Central memory CD8-positive, alpha-beta T cell (primary cell): ENCODE results near the gene SEMG1.

Experiments used
- ATAC-seq: fragments of 150-1000 bp; cut with Tn5 transposase; replicated peaks from 2 replicates; pipeline ENCODE4 v1.10.0; 2022; ENCODE audit warnings: mild to moderate bottlenecking, moderate FRiP score, moderate number of reproducible peaks; ENCODE audit not compliant: poor library complexity, severe bottlenecking; ENCODE audit errors: extremely low read depth
- DNase-seq, 2 donors: peaks; one replicate each; pipeline ENCODE4 v3.0.0; 2021; ENCODE audit warnings: low spot score in 2 of 2
- H3K27ac Mint-ChIP-seq: one replicate; pipeline ENCODE4 v1.8.0; 2022; ENCODE audit warnings: low read depth, mild to moderate bottlenecking, moderate library complexity, mixed read lengths
- H3K27me3 Mint-ChIP-seq: one replicate; pipeline ENCODE4 v1.8.0; 2022; ENCODE audit warnings: mixed read lengths
- H3K36me3 Mint-ChIP-seq: one replicate; pipeline ENCODE4 v1.8.0; 2022; ENCODE audit warnings: mild to moderate bottlenecking, moderate library complexity, mixed read lengths; ENCODE audit not compliant: insufficient read depth
- H3K4me1 Mint-ChIP-seq: one replicate; pipeline ENCODE4 v1.8.0; 2022; ENCODE audit warnings: mixed read lengths
- H3K4me3 Mint-ChIP-seq: one replicate; pipeline ENCODE4 v1.8.0; 2022; ENCODE audit warnings: mild to moderate bottlenecking, moderate library complexity, mixed read lengths
- H3K9me3 Mint-ChIP-seq: one replicate; pipeline ENCODE4 v1.8.0; 2022; ENCODE audit warnings: mixed read lengths

SEMG1 gene

GRCh38 chr20:45235995-45236394, 29.2 kb downstream of the SEMG1 start:
- Mint-ChIP-seq H3K36me3 (no peaks in the 10 kb centered on the region), H3K4me1 (no peaks in the 10 kb centered on the region), H3K27ac (no peak overlapping the region), H3K9me3 (peaks cover 9% of the 10 kb centered on the region), H3K27me3 (peaks cover 86% of the 10 kb centered on the region), H3K4me3 (no peak overlapping the region)
- DNase-seq: no peak
- no peak for ATAC-seq

DNA sequence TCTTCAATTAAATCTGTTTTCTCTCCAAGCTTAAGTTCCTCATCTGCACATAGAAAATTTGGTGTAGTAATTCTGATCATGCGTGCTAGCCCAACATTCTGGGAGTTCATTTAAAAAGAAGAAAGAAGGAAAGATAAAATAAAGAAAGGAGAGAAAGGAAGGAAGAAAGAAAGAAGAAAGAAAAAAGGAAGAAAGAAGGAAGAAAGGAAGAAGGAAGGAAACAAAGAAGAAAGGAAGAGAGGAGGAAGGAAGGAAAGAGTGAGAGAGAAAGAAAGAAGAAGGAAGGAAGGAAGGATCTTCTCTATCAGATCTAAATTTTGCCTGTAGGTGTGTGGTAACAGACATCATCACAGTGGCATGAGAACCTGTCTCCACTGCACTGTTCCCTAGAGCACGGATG, 31.3 kb downstream of the SEMG1 start:
- ATAC-seq: no peak
- Mint-ChIP-seq H3K9me3 (peaks cover 9% of the 10 kb centered on the region), H3K27ac (no peak overlapping the region), H3K4me3 (no peak overlapping the region), H3K4me1 (no peaks in the 10 kb centered on the region), H3K36me3 (no peaks in the 10 kb centered on the region), H3K27me3 (peaks cover 86% of the 10 kb centered on the region)
- no peak for DNase-seq

DNA sequence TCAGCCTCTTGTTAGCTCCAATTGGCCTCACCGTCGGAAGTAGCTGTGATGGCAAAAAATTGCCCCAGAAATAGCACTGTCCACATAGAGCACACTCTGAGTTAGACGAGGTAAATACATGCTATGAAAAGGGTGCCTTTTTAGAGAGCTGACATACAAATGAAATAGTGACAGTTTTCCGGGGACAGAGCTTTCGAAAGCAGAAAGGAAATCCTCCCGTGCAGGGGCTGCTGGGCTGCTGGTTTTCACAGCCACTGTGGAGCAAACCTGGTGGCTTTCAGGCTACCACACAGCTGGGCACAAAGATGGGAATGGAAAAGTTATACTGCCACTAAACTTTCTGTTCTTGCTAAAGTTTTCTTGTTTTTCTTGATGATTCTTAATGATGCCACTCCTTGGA, 39.3 kb downstream of the SEMG1 start:
- Mint-ChIP-seq H3K9me3 (no peaks in the 10 kb centered on the region), H3K4me3 (no peak overlapping the region), H3K27me3 (peaks cover 89% of the 10 kb centered on the region), H3K36me3 (no peaks in the 10 kb centered on the region), H3K4me1 (no peaks in the 10 kb centered on the region), H3K27ac (no peak overlapping the region)
- ATAC-seq (no peak), DNase-seq (no peak)

DNA sequence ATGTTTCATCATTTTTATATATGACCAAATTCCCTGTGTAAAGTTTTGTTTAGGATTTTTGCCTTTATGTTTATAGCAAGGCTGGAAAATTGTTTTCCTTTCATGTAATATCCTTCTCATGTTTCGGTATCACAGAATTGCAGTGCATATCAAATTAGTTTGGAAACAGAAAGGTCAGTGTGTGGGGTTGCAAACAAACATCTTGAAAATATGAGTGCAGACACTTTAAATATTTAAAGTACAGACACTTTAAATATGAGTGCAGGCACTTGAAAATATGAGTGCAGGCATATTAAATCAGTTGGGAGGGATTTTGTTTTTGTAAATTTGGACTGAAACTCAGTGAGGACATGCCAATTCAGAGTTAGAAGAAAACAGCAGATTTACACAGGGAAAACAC, 41.0 kb downstream of the SEMG1 start:
- Mint-ChIP-seq H3K27ac (no peak overlapping the region), H3K4me1 (no peaks in the 10 kb centered on the region), H3K4me3 (no peak overlapping the region), H3K9me3 (no peaks in the 10 kb centered on the region), H3K27me3 (peaks cover 89% of the 10 kb centered on the region), H3K36me3 (no peaks in the 10 kb centered on the region)
- ATAC-seq (no peak), DNase-seq (no peak)

GRCh38 chr20:45248609-45249008, 41.8 kb downstream of the SEMG1 start:
- Mint-ChIP-seq H3K9me3 (no peaks in the 10 kb centered on the region), H3K27ac (no peak overlapping the region), H3K4me1 (no peaks in the 10 kb centered on the region), H3K36me3 (no peaks in the 10 kb centered on the region), H3K4me3 (no peak overlapping the region), H3K27me3 (peaks cover 93% of the 10 kb centered on the region)
- DNase-seq (no peak), ATAC-seq (no peak)

DNA sequence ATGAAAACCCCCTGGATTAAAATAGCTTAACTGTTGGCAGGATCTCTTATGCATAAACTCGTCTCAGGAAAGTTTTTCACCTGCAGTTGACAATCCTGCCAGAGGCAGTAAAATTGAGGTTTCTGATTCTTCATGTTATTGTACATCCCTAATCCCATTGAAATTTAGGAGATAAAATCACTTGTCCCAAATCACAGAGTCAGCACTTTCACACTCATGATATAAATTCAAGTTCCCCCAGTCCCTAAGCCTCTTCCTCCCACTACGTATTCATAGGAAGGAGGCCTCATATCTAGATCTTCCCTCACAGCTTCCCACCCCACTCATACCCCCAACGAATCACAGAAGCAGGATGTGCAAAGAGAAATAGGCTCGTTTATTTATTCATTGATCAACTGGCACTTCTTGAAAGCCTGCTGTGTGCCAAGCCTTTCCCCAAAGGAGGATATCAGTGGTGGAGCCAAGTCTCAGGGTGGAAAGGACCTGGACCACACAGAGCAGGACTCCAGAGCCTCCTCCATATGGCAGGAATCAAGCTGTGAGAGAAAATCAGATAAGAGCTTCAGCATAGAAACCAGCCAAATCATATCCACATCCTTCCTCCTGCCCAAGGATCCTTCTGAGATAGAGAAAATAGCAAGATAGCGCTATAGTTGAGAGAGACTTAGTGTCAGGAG, 45.2 kb downstream of the SEMG1 start:
- no peaks in the 10 kb centered on the region for H3K36me3 Mint-ChIP-seq
- no peak overlapping the region for H3K4me3 Mint-ChIP-seq
- peaks cover 81% of the 10 kb centered on the region for H3K27me3 Mint-ChIP-seq
- no peaks in the 10 kb centered on the region for H3K9me3 Mint-ChIP-seq
- DNase-seq (no peak), ATAC-seq (no peak)
- H3K4me1 Mint-ChIP-seq: no peaks in the 10 kb centered on the region
- H3K27ac Mint-ChIP-seq: no peak overlapping the region

- H3K27me3 Mint-ChIP-seq: peaks cover 69% of the 10 kb centered on the region
- H3K4me1 Mint-ChIP-seq: no peaks in the 10 kb centered on the region
- DNase-seq (no peak), ATAC-seq (no peak)
- no peak overlapping the region for H3K27ac Mint-ChIP-seq
- H3K9me3 Mint-ChIP-seq: no peaks in the 10 kb centered on the region
- no peak overlapping the region for H3K4me3 Mint-ChIP-seq
- H3K36me3 Mint-ChIP-seq: no peaks in the 10 kb centered on the region
Measured at GRCh38 chr20:45253261-45253660, 46.4 kb downstream of the SEMG1 start.

DNA sequence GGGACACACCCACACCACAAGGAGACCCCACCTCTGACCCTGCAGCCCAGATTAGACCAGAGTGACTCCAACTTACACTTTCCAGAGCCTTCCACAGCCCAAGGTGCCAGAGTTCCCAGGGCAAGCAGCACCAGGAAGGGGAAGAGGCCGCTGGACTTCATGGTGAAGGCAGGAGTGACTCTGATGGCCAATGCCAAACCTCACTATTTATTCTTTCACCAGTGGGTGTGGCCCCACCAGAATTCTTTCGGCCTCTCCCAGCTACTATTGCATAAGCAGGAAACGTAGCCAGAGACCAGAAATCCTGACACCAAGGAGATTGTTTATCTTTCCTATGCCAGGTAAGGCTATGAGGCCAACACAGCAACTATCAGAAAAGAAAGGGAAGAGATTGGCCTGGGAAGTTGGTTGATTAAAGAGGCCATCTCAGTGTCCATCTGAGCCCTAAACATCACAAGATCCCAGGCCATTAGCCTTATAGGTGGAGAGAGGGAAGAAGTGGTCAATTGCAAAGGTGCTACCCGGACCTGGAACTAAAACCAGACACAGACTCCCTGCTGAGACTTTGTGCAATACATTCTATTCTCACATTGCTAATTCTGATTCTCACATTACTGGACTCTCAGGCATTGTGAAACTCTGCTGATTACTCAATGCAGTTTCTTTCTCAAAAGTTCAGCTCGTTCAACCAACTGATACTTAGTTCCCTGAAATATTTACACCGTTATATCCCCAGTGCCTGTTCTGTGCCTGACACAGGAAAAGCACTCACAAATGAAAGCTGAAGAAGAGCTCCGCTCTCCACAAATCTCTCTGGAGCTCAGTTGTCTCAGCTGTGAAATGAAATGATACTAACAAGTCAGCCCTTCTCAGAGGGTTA, 47.8 kb downstream of the SEMG1 start, which contains the start of gene SLPI:
Gene SLPI, minus strand, starts transcription at position 182 of the 880 bp plus-strand sequence. Its CDS starts 21 bp downstream, at position 161.
- Mint-ChIP-seq H3K27me3 (peaks cover 66% of the 10 kb centered on the region), H3K36me3 (no peaks in the 10 kb centered on the region), H3K4me3 (no peak within 1 kb of the TSS), H3K9me3 (no peaks in the 10 kb centered on the region), H3K4me1 (no peaks in the 10 kb centered on the region), H3K27ac (no peak within 1 kb of the TSS)
- no peak for ATAC-seq
- DNase-seq: no peak

GRCh38 chr20:45257161-45257560, 50.3 kb downstream of the SEMG1 start:
- H3K4me1 Mint-ChIP-seq: no peaks in the 10 kb centered on the region
- no peaks in the 10 kb centered on the region for H3K36me3 Mint-ChIP-seq
- H3K9me3 Mint-ChIP-seq: no peaks in the 10 kb centered on the region
- DNase-seq: no peak
- no peak for ATAC-seq
- H3K27ac Mint-ChIP-seq: no peak overlapping the region
- H3K27me3 Mint-ChIP-seq: peaks cover 58% of the 10 kb centered on the region
- no peak overlapping the region for H3K4me3 Mint-ChIP-seq

DNA sequence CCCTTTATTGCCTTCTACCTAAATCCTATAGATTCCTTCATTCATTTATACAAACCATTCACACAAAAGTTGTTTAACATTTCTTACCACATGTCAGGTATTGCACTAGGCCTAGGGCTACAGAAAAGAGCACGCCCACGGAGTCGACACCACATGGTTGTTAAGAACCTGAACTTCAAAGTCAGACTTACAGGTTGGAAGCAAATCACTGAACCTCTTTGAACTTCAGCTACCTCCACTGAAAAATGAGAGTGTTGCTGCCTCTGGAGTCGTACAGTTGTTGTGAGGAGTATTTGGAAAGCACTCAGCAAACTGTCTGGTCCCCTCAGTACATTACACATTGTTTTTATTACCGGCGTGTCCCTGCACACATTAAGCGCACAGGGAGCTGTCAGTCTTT, 50.9 kb downstream of the SEMG1 start:
- H3K9me3 Mint-ChIP-seq: no peaks in the 10 kb centered on the region
- DNase-seq (no peak), ATAC-seq (no peak)
- no peaks in the 10 kb centered on the region for H3K36me3 Mint-ChIP-seq
- peaks cover 59% of the 10 kb centered on the region for H3K27me3 Mint-ChIP-seq
- no peak overlapping the region for H3K4me3 Mint-ChIP-seq
- no peak overlapping the region for H3K27ac Mint-ChIP-seq
- H3K4me1 Mint-ChIP-seq: no peaks in the 10 kb centered on the region

- ATAC-seq (no peak), DNase-seq (no peak)
- no peaks in the 10 kb centered on the region for H3K4me1 Mint-ChIP-seq
- no peak overlapping the region for H3K4me3 Mint-ChIP-seq
- H3K36me3 Mint-ChIP-seq: no peaks in the 10 kb centered on the region
- no peaks in the 10 kb centered on the region for H3K9me3 Mint-ChIP-seq
- H3K27me3 Mint-ChIP-seq: peaks cover 59% of the 10 kb centered on the region
- H3K27ac Mint-ChIP-seq: no peak overlapping the region
Measured at GRCh38 chr20:45258259-45258658, 51.4 kb downstream of the SEMG1 start.

GRCh38 chr20:45258664-45259063, 51.8 kb downstream of the SEMG1 start:
- Mint-ChIP-seq H3K27me3 (peaks cover 55% of the 10 kb centered on the region), H3K4me3 (no peak overlapping the region), H3K27ac (no peak overlapping the region), H3K36me3 (no peaks in the 10 kb centered on the region), H3K9me3 (no peaks in the 10 kb centered on the region), H3K4me1 (no peaks in the 10 kb centered on the region)
- no peak for ATAC-seq
- no peak for DNase-seq
